H4 (cell line): ENCODE measurements around the gene VWF. TPM values are rescaled to one million over a fixed set of nuclear protein-coding genes. Genes with fewer than 3 reads are reported as not detected.
"Not testable (repeated sequence)": the region's sequence is repeated elsewhere in the genome, so short reads cannot be mapped to it uniquely, and the experiment has no call there.

Experiments used
- DNase-seq: peaks from one replicate; pipeline ENCODE4 v3.0.0-alpha.2; 2015; ENCODE audit warnings: low spot score
- total RNA-seq: library from RNA; depleted of rRNA; stranded (reverse); fragments of >200 nt; shearing (Covaris generic); gene quantifications from 2 replicates; pipeline ENCODE4 v1.2.3, GENCODE V29; 2014; rRNA removed

VWF gene
- 0.08 and 0.23 TPM in 2 replicates for total RNA-seq

DNA sequence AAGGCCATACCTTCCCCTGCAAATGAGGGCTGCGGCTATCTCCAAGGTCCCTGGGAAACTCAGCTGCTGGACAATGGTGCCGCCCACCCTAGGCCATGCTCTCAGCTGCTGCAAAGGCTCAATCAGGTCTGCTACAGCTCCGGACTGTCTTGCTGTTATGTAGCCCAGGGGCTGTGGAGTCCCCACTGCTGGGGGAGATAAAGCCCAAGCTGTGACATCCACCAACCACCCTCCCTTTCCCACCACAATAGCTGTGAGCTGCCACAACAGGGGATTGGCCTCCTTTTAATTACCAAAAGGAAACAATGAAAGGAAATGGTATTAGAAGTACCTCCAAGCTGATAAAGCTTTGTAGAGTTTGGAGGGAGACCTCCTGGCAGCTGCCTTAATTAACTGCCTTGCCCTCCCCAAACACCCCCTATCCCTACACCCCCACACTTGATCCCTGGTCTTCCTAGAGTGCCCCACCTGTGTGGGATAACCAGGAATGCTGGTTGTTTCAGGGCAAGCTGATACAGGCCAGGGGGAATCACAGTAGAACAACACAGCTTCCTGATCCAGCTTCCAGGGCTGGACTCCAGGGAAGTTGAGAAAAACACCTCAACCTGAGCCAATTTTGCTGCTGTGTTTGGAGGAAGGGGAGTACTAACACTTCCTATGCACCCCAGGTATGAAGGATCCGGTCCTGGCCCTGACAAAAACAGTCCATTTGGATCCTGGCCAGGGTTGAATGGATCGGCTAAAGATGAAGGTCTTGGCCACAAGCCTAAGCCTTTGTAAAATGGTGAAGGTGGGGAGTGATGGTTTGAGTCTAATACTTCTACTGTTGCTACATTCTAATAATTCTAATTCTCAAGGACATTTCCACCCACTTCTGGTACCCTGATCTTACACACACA lies at the start of gene VWF:
Gene VWF (minus strand): TSS at position 260 of the 899 bp plus-strand sequence. CDS start 1,474 bp downstream, outside the sequence.
- DNase-seq = no peak

- no peak for DNase-seq
Observed at GRCh38 chr12:6172862-6173261, 48.4 kb upstream of the VWF start.

GRCh38 chr12:6172086-6172485 lies 47.6 kb upstream of the VWF start:
- DNase-seq = no peak

- DNase-seq = no peak
Observed at GRCh38 chr12:6171409-6172015, 47.0 kb upstream of the VWF start.

GRCh38 chr12:6167327-6168280 lies 43.1 kb upstream of the VWF start:
- DNase-seq = peak; percentile 89

- DNase-seq = no peak
Observed at GRCh38 chr12:6166808-6167207, 42.3 kb upstream of the VWF start.

DNA sequence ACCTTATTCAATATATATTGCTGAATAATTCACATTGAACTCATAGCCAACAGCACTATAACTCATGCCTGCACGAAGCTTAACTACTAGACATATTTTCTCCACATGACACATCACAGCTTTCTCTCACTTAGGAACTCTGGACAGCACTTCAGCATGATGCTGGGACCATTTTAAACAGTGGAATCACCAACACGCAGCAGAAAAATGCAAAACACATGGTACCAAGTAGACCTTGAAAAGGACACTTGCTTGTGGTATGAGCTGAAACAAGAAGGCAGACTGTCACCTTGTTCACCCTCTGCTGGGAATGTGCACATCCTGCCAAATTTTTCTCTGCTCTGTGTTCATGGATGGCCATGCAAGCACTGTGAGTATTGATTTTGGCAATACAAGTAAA lies 40.9 kb upstream of the VWF start:
- no peak for DNase-seq

DNA sequence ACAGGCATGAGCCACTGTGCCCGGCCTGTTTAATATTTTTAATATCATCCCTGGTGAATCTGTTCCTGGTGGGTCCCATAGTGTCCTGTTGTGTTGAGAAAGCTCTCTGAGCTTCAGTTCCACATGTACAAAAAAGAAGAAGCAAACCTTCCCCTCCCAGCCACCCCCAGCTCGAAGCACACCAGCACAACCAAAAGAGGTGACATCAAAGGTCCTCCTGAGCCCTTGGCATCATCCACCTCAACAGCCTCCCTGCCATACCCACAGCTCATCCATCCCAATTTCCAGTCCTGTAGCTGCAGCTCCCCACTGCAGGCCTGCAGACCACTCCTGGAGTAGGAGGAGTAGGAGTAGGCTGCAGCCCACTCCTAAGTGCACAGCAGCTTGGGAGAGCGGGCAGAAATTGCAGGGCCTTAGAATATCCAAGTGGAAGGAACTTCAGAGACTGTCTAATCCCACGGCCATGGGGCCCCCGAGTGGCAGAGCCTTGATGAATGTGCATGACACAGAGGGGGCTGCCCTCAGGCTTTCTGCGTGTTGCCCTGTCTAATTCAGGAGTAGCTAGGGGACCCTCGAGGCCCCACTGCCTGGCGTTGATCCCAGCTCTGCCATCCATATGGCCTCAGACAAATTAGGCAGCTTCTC lies 39.1 kb upstream of the VWF start:
- no peak for DNase-seq

GRCh38 chr12:6161124-6161882 lies 36.8 kb upstream of the VWF start:
- DNase-seq = no peak

GRCh38 chr12:6160049-6160649 lies 35.7 kb upstream of the VWF start:
- DNase-seq = not testable (repeated sequence)

DNA sequence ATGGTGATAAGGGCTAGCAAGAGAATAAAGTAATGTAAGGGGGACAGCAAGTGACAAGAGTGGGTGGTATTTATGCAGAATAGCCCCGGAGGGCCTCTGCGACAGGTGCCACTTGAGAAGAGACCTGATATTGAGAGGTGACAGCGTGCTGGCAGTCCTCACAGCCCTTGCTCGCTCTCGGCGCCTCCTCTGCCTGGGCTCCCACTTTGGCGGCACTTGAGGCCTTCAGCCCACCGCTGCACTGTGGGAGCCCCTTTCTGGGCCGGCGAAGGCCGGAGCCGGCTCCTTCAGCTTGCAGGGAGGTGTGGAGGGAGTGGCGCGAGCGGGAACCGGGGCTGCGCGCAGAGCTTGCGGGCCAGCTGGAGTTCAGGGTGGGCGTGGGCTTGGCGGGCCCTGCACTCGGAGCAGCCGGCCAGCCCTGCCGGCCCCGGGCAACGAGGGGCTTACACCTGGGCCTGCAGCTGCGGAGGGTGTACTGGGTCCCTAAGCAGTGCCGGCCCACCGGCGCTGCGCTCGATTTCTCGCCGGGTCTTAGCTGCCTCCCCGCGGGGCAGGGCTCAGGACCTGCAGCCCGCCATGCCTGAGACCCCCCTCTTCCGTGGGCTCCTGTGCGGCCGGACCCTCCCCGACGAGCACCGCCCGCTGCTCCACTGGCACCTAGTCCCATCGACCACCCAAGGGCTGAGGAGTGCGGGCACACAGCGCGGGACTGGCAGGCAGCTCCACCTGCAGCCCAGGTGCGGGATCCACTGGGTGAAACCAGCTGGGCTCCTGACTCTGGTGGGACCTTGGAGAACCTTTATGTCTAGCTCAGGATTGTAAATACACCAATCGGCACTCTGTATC lies 34.9 kb upstream of the VWF start:
- not testable (repeated sequence) for DNase-seq

DNA sequence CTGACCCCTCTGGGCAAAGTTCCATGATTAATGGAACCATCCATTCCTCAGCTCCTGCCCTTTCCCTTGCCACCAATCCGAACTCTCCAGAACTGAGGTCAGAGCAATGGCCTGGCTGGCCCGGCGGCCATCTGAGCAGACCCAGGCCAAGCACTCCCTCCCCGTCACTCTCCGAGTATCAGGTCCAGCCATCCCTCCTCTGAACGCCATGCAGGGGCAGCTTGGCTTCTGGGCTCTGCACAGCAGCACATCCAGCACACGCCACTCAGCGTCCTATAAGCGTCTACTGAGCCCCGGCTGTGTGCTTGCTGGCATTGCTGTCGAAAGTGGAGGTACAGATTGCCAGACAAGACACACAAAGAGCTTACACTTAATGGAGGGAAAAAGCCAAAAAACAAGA lies 34.3 kb upstream of the VWF start:
- DNase-seq = no peak

DNA sequence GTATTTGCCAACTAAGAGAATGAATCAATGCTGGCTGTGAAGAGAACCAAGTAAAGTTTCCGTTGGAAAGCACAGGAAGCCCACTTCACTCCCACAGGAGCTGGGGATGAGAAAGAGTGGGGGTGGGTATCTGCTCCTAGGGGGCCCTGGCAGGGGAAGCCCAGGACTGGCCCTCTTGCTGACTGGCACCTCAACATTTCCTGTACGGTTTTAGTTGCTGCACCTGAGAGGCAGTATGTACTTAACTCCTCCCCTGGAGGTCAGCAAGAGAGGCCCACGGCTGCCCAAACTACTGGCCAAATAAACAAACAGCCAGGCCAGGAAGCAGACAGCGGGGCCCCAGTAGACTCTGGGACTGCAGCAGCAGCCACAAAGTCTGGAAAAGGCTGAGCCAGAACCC lies 33.8 kb upstream of the VWF start:
- DNase-seq = no peak

- no peak for DNase-seq
Observed at GRCh38 chr12:6157482-6157881, 33.0 kb upstream of the VWF start.

DNA sequence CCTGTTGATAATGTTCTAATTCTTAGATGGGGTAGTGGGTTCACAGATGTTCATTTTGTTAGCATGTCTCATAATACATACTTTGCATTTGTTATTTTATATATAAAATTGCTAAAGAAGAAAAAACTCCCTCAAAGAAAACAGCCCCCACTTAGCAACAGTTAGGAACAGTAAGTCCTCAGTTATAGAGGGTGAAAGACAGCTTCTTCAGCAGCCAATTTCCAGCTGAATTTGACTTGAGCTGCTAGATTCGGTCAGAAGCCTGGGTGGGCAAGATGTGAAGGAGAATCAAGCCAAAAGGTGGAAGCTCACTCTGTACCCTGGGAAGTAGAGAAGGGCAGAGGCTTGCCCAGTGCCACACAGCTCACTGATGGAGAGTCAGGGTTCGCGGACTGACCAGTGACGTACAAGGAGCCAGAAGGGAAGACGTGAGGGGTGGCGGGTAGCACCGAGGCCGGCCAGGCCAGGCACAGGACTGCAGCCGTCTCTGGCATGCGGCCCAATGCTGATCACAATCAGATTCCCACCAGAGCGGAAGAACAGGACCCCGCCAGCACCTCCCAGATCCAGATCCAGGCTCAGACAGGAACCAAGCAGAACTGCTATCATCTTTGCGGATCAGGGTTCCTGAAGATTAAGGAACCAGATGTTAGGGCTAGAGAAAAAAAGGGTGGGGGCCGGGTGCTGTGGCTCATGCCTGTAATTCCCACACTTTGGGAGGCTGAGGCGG lies 30.4 kb upstream of the VWF start:
- DNase-seq = no peak

DNA sequence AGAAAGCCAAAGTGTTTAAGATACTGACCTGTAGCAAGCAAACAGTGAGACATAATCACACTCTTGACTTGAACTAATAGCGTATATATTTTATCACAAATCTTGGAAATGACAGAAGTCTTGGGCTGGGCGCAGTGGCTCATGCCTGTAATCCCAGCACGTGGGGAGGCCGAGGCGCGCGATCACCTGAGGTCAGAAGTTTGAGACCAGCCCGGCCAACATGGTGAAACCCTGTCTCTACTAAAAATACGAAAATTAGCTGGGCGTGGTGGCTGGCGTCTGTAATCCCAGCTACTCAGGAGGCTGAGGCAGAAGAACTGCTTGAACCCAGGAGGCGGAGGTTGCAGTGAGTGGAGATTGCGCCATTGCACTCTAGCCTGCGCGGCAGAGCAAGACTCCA lies 24.3 kb upstream of the VWF start:
- not testable (repeated sequence) for DNase-seq

DNA sequence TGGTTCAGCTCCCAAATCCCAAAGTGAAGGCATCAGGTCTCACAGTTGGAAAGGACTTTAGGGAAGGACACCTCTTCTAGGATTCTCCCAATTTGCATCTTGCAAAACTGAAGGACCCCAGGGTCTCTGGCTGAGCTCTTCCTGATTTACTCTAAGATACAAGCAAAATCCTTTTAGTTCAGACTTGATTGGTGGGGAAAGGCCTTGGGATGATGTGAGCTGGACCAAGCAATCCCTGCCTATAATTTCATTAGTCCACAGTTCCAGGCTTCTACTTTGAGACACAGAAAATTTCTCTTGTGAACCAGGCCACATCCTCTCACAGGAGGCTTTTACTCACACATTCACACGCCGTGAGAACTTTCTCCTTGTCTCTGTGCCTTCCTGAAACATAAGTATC lies 23.6 kb upstream of the VWF start:
- DNase-seq = no peak

DNA sequence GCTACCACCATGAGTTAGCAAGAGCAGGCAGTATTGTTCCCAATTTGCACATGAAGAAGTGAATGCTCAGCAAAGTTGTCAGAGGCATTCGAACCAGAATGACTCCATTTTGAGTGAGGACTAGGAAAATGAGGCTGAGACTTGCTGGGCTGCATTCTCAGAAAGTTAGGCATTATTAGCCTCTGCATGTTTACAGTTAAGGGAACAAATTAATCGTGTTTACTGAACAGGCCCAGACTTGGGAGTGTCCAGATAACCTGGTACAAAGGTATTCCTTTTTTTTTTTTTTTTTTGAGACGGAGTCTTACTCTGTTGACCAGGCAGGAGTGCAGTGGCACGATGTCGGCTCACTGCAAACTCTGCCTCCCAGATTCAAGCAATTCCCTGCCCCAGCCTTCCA lies 22.5 kb upstream of the VWF start:
- no peak for DNase-seq

DNA sequence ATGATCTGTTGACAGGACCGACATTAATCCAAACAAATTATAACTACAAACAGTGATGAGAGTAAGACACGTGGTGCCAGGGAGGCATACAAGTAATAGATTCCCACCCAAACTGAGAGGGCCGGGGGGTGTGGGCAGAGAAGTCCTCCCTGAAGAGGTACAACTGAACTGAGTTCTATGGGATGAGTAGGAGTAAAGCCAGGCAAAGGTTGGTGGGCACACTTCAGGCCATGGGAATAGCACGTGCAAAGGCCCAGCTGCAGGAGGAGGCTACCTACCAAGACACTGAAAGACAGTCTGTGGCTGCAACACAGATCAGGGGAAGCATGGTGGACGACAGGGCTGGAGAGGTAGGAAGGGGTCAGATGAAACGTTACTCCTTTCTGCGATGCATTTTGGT lies 22.0 kb upstream of the VWF start:
- no peak for DNase-seq
